H1 (cell line): ENCODE data around the gene NRBF2. TPM values are rescaled to one million over a fixed set of nuclear protein-coding genes. Genes with fewer than 3 reads are reported as not detected.

ENCODE experiments used
- CTCF ChIA-PET: fragments of 300-600 bp; sonication (Branson Sonifier 250); formaldehyde crosslinking; loops from one replicate; lab custom pipeline; 2021; ENCODE audit not compliant: partially characterized antibody; lab: Charles Lee
- POLR2A ChIA-PET: fragments of 300-600 bp; sonication (Branson Sonifier 250); formaldehyde crosslinking; loops from one replicate; lab custom pipeline; 2021; ENCODE audit warnings: inconsistent platforms; ENCODE audit not compliant: partially characterized antibody; lab: Charles Lee
- DNase-seq, 2 experiments: peaks; one replicate each; pipeline versions ENCODE4 v3.0.0 to v3.0.0-alpha.2; 2010 to 2022; ENCODE audit warnings: low spot score in 2 of 2, low read depth in 1 of 2, mixed read lengths in 1 of 2
- FAIRE-seq: peaks from 2 replicates; lab custom pipeline; 2011; peaks lifted over from hg19 to GRCh38; lab: Jason Lieb, UNC
- H2AFZ ChIP-seq: 2 replicates; pipeline ENCODE4 v1.8.1; 2012; ENCODE audit warnings: low read length, inconsistent platforms
- H2AK5ac ChIP-seq: 2 replicates; pipeline ENCODE4 v1.6.1; 2013; ENCODE audit warnings: low read depth, low read length
- H2BK120ac ChIP-seq: replicated peaks from 2 replicates; pipeline ENCODE3; 2013; ENCODE audit warnings: low read depth, low read length, inconsistent platforms
- H2BK12ac ChIP-seq: 2 replicates; pipeline ENCODE4 v1.6.1; 2013; ENCODE audit warnings: low read depth, low read length
- H2BK15ac ChIP-seq: 2 replicates; pipeline ENCODE4 v1.6.1; 2013; ENCODE audit warnings: low read length
- H2BK20ac ChIP-seq: 2 replicates; pipeline ENCODE4 v1.6.1; 2013; ENCODE audit warnings: low read length
- H2BK5ac ChIP-seq: 2 replicates; pipeline ENCODE4 v1.6.1; 2013; ENCODE audit warnings: low read depth, low read length
- H3K14ac ChIP-seq: 2 replicates; pipeline ENCODE4 v1.6.1; 2013; ENCODE audit warnings: inconsistent platforms; ENCODE audit not compliant: insufficient read length
- H3K18ac ChIP-seq: 2 replicates; pipeline ENCODE4 v1.6.1; 2013; ENCODE audit warnings: low read length; ENCODE audit errors: extremely low read depth
- H3K23ac ChIP-seq: 2 replicates; pipeline ENCODE4 v1.6.1; 2013; ENCODE audit warnings: inconsistent platforms; ENCODE audit not compliant: insufficient read length
- H3K23me2 ChIP-seq: 2 replicates; pipeline ENCODE4 v1.6.1; 2013; ENCODE audit warnings: low read depth, low read length
- H3K27ac ChIP-seq: 2 replicates; pipeline ENCODE4 v1.6.1; 2011; ENCODE audit warnings: low read depth, low read length, inconsistent platforms
- H3K27me3 ChIP-seq, 4 experiments: replicated peaks in 1 of 4; 1 replicate in 1 of 4; 2 replicates in 3 of 4; pipeline versions ENCODE4 v1.6.1 to v1.8.1; 2011 to 2013; ENCODE audit warnings: low read length in 3 of 4, mild to moderate bottlenecking in 3 of 4, inconsistent platforms in 2 of 4, mixed read lengths in 2 of 4, moderate library complexity in 1 of 4; ENCODE audit not compliant: control insufficient read depth in 3 of 4, insufficient read depth in 3 of 4; ENCODE audit errors: extremely low read depth in 1 of 4
- H3K36me3 ChIP-seq, 4 experiments: 2 replicates each; pipeline versions ENCODE4 v1.6.1 to v1.8.1; 2011 to 2013; ENCODE audit warnings: mild to moderate bottlenecking in 4 of 4, low read length in 3 of 4, moderate library complexity in 2 of 4, control low read depth in 1 of 4, inconsistent platforms in 1 of 4; ENCODE audit not compliant: insufficient read depth in 4 of 4, control insufficient read depth in 2 of 4
- H3K4ac ChIP-seq: replicated peaks from 2 replicates; pipeline ENCODE3; 2013; ENCODE audit warnings: low read length, low read depth, mixed read lengths, inconsistent platforms; ENCODE audit not compliant: insufficient read length
- H3K4me1 ChIP-seq, 4 experiments: replicated peaks in 1 of 4; 1 replicate in 1 of 4; 2 replicates in 3 of 4; pipeline versions ENCODE4 v1.6.1 to v1.8.1; 2011 to 2013; ENCODE audit warnings: low read length in 3 of 4, inconsistent platforms in 2 of 4, mixed read lengths in 1 of 4; ENCODE audit not compliant: insufficient read depth in 4 of 4, control insufficient read depth in 3 of 4
- H3K4me2 ChIP-seq, 2 experiments: 2 replicates each; pipeline versions ENCODE4 v1.6.1 to v1.8.1; 2011 to 2013; ENCODE audit warnings: low read depth in 2 of 2, low read length in 2 of 2, control low read depth in 1 of 2, inconsistent platforms in 1 of 2, mild to moderate bottlenecking in 1 of 2; ENCODE audit not compliant: insufficient read depth in 1 of 2
- H3K4me3 ChIP-seq, 4 experiments: fragments of 200-600, 300-600 bp in 1 of 4; sonication (generic), shearing (Covaris generic), sonication (Bioruptor Twin) in 1 of 4; 2 replicates each; pipeline versions ENCODE4 v1.5.1 to v1.8.1; 2011 to 2016; ENCODE audit warnings: low read length in 4 of 4, low read depth in 3 of 4, control low read depth in 2 of 4, inconsistent platforms in 2 of 4, mild to moderate bottlenecking in 2 of 4, mixed read lengths in 1 of 4, moderate library complexity in 1 of 4; ENCODE audit not compliant: insufficient read depth in 2 of 4; ENCODE audit errors: extremely low read depth in 1 of 4
- H3K56ac ChIP-seq: replicated peaks from 2 replicates; pipeline ENCODE3; 2013; ENCODE audit warnings: low read depth, mild to moderate bottlenecking, mixed read lengths, low read length, inconsistent platforms; ENCODE audit not compliant: insufficient read length
- H3K79me1 ChIP-seq: 2 replicates; pipeline ENCODE4 v1.6.1; 2013; ENCODE audit warnings: low read depth, low read length, control low read depth
- H3K79me2 ChIP-seq, 2 experiments: 2 replicates each; pipeline versions ENCODE4 v1.6.1 to v1.8.1; 2012 to 2013; ENCODE audit warnings: low read length in 2 of 2, mild to moderate bottlenecking in 2 of 2, inconsistent platforms in 1 of 2; ENCODE audit not compliant: insufficient read depth in 2 of 2, control insufficient read depth in 1 of 2
- H3K9ac ChIP-seq, 4 experiments: replicated peaks in 1 of 4; 1 replicate in 1 of 4; 2 replicates in 3 of 4; pipeline versions ENCODE4 v1.6.1 to v1.8.1; 2011 to 2013; ENCODE audit warnings: low read depth in 3 of 4, low read length in 3 of 4, control low read depth in 2 of 4, mild to moderate bottlenecking in 2 of 4, moderate library complexity in 2 of 4, inconsistent platforms in 1 of 4; ENCODE audit errors: extremely low read depth in 1 of 4
- H3K9me3 ChIP-seq, 2 experiments: 2 replicates each; pipeline versions ENCODE4 v1.6.1 to v1.8.1; 2012 to 2013; ENCODE audit warnings: mild to moderate bottlenecking in 2 of 2, moderate library complexity in 2 of 2, control low read depth in 1 of 2, inconsistent platforms in 1 of 2, low read depth in 1 of 2, low read length in 1 of 2, mixed read lengths in 1 of 2; ENCODE audit not compliant: insufficient read depth in 2 of 2
- H4K20me1 ChIP-seq, 2 experiments: replicated peaks in 1 of 2; 2 replicates each; pipeline versions ENCODE3 to v1.8.1; 2011 to 2013; ENCODE audit warnings: inconsistent platforms in 2 of 2, low read length in 2 of 2, mild to moderate bottlenecking in 1 of 2; ENCODE audit not compliant: insufficient read depth in 2 of 2, control insufficient read depth in 1 of 2
- H4K5ac ChIP-seq: 2 replicates; pipeline ENCODE4 v1.6.1; 2013; ENCODE audit warnings: low read length, low read depth, mixed read lengths, inconsistent platforms; ENCODE audit not compliant: insufficient read length
- H4K8ac ChIP-seq: 2 replicates; pipeline ENCODE4 v1.8.0; 2013; ENCODE audit warnings: mild to moderate bottlenecking, moderate library complexity, low read length, inconsistent platforms; ENCODE audit not compliant: insufficient read depth; ENCODE audit errors: extremely low read depth
- H4K91ac ChIP-seq: replicated peaks from 2 replicates; pipeline ENCODE3; 2013; ENCODE audit warnings: low read length, mixed read lengths, inconsistent platforms; ENCODE audit not compliant: insufficient read length
- CBX5 ChIP-seq: fragments of 300-800, 300-1000 bp; sonication (generic); IDR thresholded peaks from 2 replicates; pipeline ENCODE4 v1.7.1; 2016; ENCODE audit warnings: antibody characterized with exemption, low read length, low read depth
- CTBP2 ChIP-seq: IDR thresholded peaks from 2 replicates; pipeline ENCODE4 v1.7.0; 2011; ENCODE audit warnings: borderline replicate concordance, mild to moderate bottlenecking, moderate library complexity, mixed read lengths, low read length; ENCODE audit not compliant: insufficient read depth, insufficient read length
- EZH2 ChIP-seq: fragments of 200-600 bp; sonication (generic); IDR thresholded peaks from 2 replicates; pipeline ENCODE4 v1.7.1; 2012; ENCODE audit warnings: low read depth, mild to moderate bottlenecking, moderate library complexity, low read length, inconsistent platforms; ENCODE audit not compliant: severe bottlenecking
- FOSL1 ChIP-seq: IDR thresholded peaks from 2 replicates; pipeline ENCODE4 v1.6.1; 2011; ENCODE audit warnings: mild to moderate bottlenecking, low read depth, low read length, moderate library complexity; ENCODE audit not compliant: insufficient read depth
- HDAC6 ChIP-seq: IDR thresholded peaks from one replicate; pipeline ENCODE4 v1.7.1; 2012; ENCODE audit warnings: low read depth, mild to moderate bottlenecking, inconsistent platforms, low read length, moderate library complexity
- NANOG ChIP-seq: IDR thresholded peaks from 2 replicates; pipeline ENCODE4 v1.6.1; 2011; ENCODE audit warnings: low read length, low read depth, mild to moderate bottlenecking, inconsistent platforms; ENCODE audit not compliant: insufficient read depth, poor library complexity, severe bottlenecking
- POU5F1 ChIP-seq: IDR thresholded peaks from 2 replicates; pipeline ENCODE4 v1.6.1; 2011; ENCODE audit warnings: low read depth, mild to moderate bottlenecking, low read length, moderate library complexity
- SIX5 ChIP-seq: IDR thresholded peaks from 2 replicates; pipeline ENCODE4 v1.6.1; 2011; ENCODE audit warnings: mild to moderate bottlenecking, low read depth, low read length
- YY1 ChIP-seq: IDR thresholded peaks from 2 replicates; pipeline ENCODE4 v1.6.1; 2011; ENCODE audit warnings: low read depth, mild to moderate bottlenecking, low read length
- WGBS, 2 experiments: shearing (Covaris generic) in 1 of 2; methylation state at CpG; one replicate each; pipeline versions ENCODE4 v1.1.6 to v1.1.7; 2013 to 2015; ENCODE audit warnings: low lambda C conversion rate in 2 of 2, mixed read lengths in 2 of 2, inconsistent platforms in 1 of 2, low coverage in 1 of 2, missing lambda C conversion rate in 1 of 2; ENCODE audit not compliant: insufficient replicate concordance in 2 of 2, insufficient coverage in 1 of 2, insufficient read length in 1 of 2; ENCODE audit errors: extremely low coverage in 1 of 2, missing lambda C conversion rate in 1 of 2; 5-methylcytosine and 5-hydroxymethylcytosine counted together
- polyA plus RNA-seq, 7 experiments: library from polyadenylated mRNA; depleted of rRNA in 3 of 7; stranded (reverse) in 5 of 7; unstranded in 2 of 7; fragments of >200 nt in 5 of 7; fragments of 200-250 nt in 2 of 7; gene quantifications; 1 replicate in 5 of 7; 2 replicates in 1 of 7; 4 replicates in 1 of 7; pipeline versions ENCODE4 v1.2.1 to v1.2.3, GENCODE V29; 2011 to 2013; ENCODE audit warnings: missing spikeins in 2 of 7, mixed read lengths in 2 of 7
- total RNA-seq: library from RNA; stranded (reverse); fragmentation: NEBNext Ultra II Directional; extraction: Animal tissue kit (Norgen Biotek cat#: 25700); gene quantifications from 2 replicates; pipeline ENCODE4 v1.2.1, GENCODE V29; 2021

NRBF2 gene
- total and polyA plus RNA-seq, 2 of the 8 experiments (the other 6 are each of a cell fraction or from before 2014, with no cell fraction given), result 11.0 to 29.9 TPM

DNA sequence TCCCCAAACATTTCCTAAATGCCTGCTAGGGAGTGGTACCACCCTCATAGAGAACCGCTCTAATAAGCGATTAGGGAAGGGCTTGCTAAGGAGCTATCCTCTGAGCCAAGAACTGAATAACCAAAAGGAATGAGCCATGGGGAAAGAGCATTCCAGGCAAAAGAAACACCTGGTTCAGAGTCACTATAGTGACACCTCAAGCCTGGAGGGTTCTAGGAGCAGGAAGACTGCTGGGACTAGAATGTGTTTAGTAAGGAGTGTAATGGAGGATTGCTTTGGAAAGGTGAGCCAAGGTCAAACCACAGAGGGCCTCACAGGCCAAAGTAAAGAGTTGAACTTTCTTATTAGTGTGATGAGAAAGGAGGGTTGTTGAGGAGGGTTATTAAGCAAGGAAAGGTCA is 38.7 kb upstream of the NRBF2 start:
- CTCF ChIA-PET, result interaction anchor here (3.6 kb wide), 1 partner anchor 10 kb away, joined by 13 read pairs; no protein-coding TSS in a partner anchor
- Histone ChIP-seq H3K23ac (no peak overlapping the region), H3K36me3 (no peaks in the 10 kb centered on the region), H2BK5ac (no peak overlapping the region), H4K5ac (no peak overlapping the region), H3K9ac (no peak overlapping the region), H2BK120ac (no peak overlapping the region), H2AK5ac (no peak overlapping the region), H3K4me3 (no peak overlapping the region), H3K4me2 (no peak overlapping the region), H3K56ac (no peak overlapping the region), H3K23me2 (no peaks in the 10 kb centered on the region), H4K8ac (no peak overlapping the region), H3K4ac (no peak overlapping the region), H3K4me1 (no peaks in the 10 kb centered on the region), H3K18ac (no peak overlapping the region), H3K9me3 (no peaks in the 10 kb centered on the region; a peak in 1 of 4 replicates), H3K27ac (no peak overlapping the region), H4K91ac (no peak overlapping the region), H3K79me2 (no peaks in the 10 kb centered on the region), H2BK20ac (no peak overlapping the region), H3K14ac (no peak overlapping the region), H4K20me1 (no peaks in the 10 kb centered on the region), H2BK15ac (no peak overlapping the region), H3K79me1 (no peaks in the 10 kb centered on the region), H2AFZ (no peak overlapping the region), H3K27me3 (no peaks in the 10 kb centered on the region), H2BK12ac (no peak overlapping the region)
- WGBS, 2 experiments, result 89% methylated on average over 2 of the region's 2 CpGs; no CpG with 5 or more reads in 1 of the 2 experiments
- POLR2A ChIA-PET, result no interaction called here
- no peak for FAIRE-seq
- no peak for DNase-seq
- TF ChIP-seq FOSL1 (no peak), CBX5 (no peak), NANOG (no peak), EZH2 (no peak), SIX5 (no peak), POU5F1 (no peak), HDAC6 (no peak), CTBP2 (no peak), YY1 (no peak)
